ENCODE results near the gene CCDC183.
"Not testable (repeated sequence)": the region's sequence is repeated elsewhere in the genome, so short reads cannot be mapped to it uniquely, and the experiment has no call there.

Gene CCDC183

DNA sequence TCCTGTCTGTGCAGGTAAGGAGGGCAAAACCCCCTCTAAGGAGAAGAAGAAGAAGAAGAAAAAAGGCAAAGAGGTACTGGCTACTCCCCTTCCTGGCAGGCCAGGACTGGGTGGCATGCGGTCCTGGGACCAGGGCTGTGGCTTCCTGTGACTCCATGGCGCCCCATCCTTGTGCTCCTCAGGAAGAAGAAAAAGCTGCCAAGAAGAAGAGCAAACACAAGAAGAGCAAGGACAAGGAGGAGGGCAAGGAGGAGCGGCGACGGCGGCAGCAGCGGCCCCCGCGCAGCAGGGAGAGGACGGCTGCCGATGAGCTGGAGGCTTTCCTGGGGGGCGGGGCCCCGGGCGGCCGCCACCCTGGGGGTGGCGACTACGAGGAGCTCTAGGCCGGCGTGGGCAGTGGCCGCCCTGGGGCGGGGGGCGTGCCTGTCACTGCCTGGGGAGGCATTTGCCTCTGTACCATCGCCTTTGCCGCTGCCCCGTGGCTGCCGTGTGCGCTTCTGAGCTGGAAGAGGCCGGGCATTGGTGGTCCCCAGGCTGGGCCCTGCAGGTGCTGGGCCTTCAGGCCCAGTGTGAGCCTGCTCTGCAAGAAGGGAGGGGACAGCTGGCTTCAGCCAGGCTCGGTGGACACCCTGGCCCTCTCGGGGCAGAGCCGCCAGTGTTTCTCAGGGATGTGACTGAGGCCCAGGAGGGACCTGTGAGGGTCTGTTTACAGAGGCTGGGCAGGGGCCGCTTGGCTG is 44.2 kb downstream of the CCDC183 start:
- no peak for DNase-seq

- DNase-seq: peak in 1 of 3 donors; percentile 38
Measured at GRCh38 chr9:136840877-136841645, 44.9 kb downstream of the CCDC183 start.

DNA sequence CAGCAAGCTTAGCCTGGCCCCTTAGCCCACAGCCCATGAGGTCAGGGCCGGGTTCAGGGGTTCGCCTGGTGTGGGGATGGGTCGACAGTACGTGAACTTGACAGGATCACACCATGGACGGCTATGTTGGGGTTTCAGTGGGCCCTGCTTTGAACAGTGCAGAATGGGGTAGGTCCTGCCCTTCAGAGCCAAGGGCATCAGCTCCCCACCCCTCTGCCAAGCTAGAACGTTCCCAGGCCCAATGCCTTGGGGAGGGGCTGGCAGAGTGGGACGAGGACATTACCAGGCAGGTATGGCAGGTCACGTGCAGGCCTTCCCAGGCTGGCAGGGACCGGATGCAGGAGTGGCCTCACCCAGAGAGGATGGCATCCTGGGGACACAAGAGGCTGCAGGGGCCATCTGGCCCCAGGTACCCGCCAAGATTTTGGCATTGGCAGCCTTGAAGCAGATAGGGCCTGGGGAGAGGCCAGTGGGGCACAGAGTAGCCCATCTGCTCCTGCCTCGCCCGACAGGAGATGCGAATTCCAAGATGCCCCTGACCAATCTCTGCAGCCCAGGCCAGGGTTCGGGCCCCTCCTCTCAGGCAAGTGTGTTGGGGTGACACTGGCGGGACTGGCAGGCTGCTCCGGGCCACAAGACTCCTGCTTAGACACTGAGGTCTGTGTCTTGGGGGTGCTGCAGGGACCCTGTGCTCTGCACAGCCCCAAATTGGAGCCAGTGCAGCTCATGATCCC is 45.7 kb downstream of the CCDC183 start:
- not testable (repeated sequence) for DNase-seq

- peak; percentile 79 to 89 (median 83) for DNase-seq
Measured at GRCh38 chr9:136842380-136842948, 46.3 kb downstream of the CCDC183 start, which contains the start of gene AJM1. Gene AJM1 (plus strand): TSS chr9:136842478. CDS start chr9:136844415, 1,937 bp downstream.

DNA sequence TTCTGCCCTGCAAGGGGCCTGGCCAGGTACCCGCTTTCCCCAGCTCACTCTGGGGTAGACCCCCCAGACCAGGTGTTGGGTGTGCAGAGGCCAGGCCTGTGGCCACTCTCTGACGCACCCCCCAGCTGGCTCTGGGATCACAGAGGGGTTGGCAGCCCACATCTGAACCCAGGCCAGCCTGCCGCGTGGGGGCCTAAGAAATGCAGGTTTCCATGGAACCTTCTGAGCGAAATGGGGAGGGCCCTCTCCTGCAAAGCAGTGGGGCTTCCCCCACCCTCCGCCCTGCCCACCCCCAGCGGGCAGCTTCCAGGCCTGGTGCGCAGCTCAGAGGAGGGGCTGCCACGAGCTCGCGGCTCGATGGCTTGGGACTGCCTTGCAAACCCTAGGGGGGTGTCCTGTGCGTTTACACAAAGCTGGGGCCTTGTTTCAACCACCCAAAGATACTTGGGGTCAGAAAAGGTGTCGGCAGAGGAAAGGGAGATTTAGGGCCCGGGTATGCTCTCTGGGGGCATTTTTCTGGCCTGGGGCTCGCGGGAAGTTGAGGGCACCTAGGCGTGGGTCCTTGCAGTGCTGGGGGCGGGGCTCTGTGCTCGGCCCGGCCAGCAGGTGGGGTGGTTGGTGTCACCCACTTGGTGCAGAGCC is 47.1 kb downstream of the CCDC183 start:
- not testable (repeated sequence) for DNase-seq

DNA sequence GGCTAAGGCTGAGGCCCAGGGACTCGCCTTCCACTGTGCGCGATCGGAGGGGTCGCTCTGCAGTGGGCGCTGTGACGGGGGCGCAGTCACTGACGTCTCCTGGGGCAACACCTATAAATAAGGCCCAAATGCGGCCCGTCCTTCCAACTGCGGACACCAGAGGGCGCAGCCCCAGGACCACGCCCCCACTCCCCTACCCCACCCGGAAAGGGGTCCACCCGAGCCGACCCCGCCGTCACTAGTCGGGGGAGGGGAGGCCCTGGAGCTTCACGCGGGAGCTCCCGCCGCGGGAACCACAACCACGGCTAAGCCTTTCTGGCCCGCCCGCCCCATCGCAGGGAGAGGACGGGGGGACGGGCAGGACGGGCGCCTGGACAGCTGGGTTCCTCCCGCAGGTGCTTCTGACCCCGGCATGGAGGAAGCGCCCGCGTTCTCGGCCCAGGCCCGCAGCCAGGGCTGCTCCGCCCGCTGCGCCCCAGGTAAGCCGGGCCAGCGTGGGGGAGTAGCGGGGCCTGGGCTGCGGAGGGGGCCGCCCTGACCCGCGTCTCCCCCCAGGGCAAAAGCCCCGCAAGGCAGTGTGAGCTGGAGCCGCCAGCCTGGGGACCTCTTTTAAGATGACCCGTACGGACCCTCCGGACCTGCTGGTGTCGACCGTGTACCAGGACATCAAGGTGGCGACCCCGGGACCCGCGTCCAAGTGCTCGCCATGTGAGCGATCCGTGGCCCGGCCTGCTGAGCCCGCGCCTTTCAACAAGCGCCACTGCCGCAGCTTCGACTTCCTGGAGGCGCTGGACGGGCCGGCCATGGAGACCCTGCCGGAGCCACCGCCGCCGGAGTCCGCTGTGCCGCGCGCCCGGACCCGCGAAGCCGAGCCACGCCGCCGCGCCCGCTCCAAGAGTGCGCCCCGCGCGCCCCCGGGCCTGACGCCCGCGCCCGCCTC is 47.9 kb downstream of the CCDC183 start:
- peak; percentile 27 to 69 (median 47) for DNase-seq

DNA sequence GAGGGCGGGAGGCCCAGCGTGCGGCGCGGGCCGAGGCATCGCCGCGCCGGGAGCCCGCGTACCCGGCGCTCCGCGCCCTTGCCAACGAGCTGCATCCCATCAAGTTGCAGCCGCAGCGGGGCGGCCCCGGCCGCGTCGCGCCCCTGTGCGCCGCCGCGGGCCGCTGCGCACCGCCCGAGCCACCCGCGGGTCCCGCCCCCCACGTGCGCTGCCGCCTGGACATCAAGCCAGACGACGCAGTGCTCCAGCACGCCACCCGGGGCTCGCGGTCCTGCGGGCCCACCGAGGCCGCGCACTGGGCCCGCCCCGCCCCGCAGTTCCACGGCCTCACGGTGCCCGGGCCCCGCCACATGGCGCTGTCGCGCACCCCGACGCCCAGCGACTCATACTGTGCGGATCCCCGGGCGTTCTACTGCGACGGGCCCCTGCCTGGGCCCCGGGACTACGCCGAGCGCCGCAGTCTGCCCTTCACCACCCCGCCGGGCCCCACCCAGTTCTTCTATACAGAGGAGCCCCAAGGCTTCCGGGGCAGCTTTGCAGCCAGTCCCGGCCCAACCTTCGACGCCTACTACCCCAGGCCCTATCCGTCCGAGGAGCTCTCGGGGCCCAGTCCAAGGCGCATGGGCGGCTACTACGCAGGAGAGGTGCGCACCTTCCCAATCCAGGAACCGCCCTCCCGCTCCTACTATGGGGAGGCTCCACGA is 48.8 kb downstream of the CCDC183 start:
- peak in 1 of 3 donors; percentile 33 for DNase-seq

DNA sequence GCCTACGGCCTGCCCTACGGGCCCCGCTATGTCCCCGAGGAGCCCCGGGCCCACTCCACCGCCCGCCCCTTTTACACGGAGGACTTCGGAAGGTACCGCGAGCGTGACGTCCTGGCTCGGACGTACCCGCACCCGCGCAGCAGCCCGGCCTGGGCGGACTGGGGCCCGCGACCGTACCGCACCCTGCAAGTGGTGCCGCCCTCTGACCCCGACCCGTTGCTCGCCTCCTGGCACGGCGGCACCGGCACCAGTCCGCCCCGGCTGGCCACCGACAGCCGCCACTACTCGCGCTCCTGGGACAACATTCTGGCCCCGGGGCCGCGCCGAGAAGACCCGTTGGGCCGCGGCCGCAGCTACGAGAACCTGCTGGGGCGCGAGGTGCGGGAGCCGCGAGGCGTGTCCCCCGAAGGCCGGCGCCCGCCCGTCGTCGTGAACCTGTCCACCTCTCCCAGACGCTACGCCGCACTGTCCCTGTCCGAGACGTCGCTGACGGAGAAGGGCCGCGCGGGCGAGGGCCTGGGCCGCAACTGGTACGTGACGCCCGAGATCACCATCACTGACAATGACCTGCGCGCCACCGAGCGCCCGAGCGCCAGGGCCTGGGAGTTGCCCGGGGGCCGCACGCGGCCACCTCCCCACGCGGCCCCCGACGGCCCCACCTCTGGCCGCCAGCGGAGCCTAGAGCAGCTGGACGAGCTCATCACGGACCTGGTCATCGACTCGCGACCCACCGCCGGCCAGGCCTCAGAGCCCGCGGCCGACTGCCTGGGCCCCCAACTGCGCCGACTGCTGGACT is 49.5 kb downstream of the CCDC183 start:
- DNase-seq: no peak

DNA sequence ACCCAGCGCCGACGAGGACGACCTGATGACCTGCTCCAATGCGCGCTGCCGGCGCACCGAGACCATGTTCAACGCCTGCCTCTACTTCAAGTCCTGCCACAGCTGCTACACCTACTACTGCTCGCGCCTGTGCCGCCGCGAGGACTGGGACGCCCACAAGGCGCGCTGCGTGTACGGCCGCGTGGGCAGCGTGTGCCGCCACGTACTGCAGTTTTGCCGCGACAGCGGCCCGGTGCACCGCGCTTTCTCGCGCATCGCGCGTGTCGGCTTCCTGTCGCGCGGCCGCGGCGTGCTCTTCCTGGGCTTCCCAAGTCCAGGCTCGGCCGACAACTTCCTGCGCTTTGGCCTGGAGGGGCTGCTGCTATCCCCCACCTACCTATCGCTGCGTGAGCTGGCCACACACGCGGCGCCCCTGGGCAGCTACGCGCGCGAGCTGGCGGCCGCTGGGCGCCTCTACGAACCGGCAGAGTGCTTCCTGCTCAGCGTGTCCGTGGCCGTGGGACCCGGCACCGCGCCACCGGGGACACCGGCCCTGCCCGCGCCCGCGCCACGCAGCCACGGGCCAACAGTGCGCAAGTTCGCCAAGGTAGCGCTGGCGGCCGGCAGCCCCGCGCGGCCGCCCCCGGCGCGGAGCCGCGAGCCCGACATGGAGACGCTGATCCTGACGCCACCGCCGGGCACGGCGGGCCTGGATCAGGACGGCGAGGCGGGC is 50.4 kb downstream of the CCDC183 start:
- peak in 2 of 3 donors; percentile 16 to 65 for DNase-seq

DNA sequence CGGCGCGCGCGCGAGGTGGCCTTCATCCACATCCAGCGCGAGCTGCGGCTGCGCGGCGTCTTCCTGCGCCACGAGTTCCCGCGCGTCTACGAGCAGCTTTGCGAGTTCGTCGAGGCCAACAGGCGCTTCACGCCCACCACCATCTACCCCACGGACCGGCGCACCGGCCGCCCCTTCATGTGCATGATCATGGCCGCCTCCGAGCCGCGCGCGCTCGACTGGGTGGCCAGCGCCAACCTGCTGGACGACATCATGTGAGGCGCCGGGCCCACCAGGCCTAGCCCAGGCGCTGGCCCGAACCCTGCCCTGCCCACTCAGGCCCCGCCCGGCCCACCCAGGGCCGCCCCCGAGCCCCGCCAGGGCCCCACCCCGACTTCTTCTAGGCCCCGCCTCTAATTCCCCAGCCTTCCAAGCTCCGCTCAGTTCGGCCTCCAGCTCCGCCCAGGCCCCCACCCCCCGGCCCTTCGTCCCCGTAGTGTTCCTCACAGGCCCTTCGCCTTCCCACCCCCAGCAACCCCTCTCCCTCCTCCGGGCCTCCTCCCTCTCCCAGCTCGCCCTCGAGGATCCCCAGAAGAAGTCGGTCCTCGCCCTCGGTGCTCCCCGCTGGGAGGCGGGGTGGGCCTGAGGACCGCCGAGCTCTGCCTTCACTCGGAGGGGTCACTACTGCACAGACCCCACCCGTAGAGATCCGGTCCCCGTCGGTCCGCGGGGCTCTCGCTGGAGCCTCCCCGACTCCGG is 51.1 kb downstream of the CCDC183 start:
- peak; percentile 37 to 53 (median 45) for DNase-seq

GRCh38 chr9:136847826-136848392 is 51.8 kb downstream of the CCDC183 start:
- DNase-seq: peak; percentile 85 to 93 (median 88)

DNA sequence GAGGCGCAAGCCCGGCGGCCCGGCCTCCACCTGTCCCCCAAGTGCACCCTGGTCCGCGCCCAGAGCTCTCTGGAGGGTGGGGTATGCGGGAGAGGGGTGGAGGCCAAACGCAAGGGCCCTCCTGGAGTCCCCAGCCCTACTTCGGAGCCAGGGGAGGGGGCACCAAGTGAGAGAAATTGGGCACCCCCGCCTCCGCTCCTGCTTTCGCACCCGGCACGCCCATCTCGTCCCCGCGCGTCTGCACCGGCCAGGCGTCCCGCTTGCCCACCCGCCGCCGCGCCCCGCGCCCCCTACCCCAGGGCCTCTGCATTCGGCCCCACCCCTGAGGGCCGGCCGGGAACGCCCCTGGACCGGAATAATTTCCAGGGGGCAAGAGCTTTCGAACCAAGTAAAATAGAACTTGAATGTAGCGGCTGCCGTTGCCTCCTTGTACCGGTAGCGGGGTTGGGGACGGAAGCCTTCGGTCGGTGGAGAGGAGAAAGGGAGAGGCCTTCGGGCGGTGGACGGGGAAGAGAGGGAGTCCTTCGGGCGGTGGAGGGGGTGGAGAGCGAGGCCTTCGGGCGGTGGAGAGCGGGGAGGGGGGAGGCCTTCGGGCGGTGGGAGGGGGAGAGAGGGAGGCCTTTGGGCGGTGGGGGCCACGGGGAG is 52.4 kb downstream of the CCDC183 start:
- DNase-seq: peak; percentile 25 to 56 (median 40)

- DNase-seq: peak; percentile 100
Measured at GRCh38 chr9:136849038-136849959, 53.2 kb downstream of the CCDC183 start, which contains the start of gene PHPT1. Gene PHPT1 (plus strand): TSS chr9:136849409. CDS start chr9:136849431, 22 bp downstream.

DNA sequence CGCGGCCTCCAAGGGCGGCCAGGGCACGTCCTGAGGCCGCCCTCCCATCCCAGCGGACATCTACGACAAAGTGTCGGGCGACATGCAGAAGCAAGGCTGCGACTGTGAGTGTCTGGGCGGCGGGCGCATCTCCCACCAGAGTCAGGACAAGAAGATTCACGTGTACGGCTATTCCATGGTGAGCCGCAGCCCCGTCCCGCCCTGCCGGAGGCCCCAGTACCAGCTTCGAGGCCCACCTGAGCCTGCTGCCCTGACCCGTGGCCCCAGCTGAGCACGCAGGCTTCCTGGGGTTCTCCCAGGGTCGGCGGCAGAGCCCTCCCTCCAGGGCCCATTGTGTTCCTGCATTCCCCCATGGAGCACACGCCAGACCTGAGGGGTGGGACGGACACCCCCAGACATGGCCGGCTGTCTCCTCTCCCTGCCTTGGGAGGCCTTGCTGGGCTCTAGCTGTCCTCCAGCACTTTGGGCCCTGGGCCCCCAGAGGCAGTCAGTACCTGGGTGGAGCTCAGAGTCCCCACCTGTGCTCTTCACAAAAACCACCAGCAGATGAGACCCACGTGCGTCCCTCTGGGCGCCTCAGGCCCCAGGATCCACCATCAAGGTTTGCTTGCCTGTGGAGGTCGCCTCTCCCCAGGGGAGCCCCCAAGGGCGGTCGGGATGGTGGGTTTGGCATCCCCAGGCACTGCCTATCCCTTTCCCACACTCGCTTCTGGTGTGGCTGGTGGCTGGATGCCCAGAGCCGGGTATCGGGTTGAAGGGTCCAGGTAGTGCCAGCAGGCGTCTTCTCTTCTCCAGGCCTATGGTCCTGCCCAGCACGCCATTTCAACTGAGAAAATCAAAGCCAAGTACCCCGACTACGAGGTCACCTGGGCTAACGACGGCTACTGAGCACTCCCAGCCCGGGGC is 54.1 kb downstream of the CCDC183 start:
- DNase-seq: no peak
